RWPE1 (cell line): ENCODE results near the gene SPATA46.

Experiments used
- CTCF ChIA-PET: fragments of 350-600 bp; sonication (Branson Sonifier 250); formaldehyde crosslinking; extraction: SDS; loops from one replicate; lab custom pipeline; 2021; lab: Yijun Ruan, JAX
- POLR2A ChIA-PET: fragments of 400-600 bp; formaldehyde crosslinking; extraction: SDS; loops from one replicate; lab custom pipeline; 2020; ENCODE audit warnings: antibody characterized with exemption; ENCODE audit not compliant: low non-redundant PET; lab: Yijun Ruan, JAX
- DNase-seq: peaks from one replicate; pipeline ENCODE4 v3.0.0; 2012; ENCODE audit warnings: low spot score
- H3K27ac ChIP-seq: fragments of 450-650 bp; 2 replicates; pipeline ENCODE4 v1.5.1; 2017
- TF ChIP-seq, protein P1 (sequence below): fragments of 450-650 bp; conservative IDR thresholded peaks from 2 replicates; pipeline ENCODE4 v1.5.1; 2017; ENCODE audit warnings: low read depth, mild to moderate bottlenecking

The SPATA46 gene

DNA sequence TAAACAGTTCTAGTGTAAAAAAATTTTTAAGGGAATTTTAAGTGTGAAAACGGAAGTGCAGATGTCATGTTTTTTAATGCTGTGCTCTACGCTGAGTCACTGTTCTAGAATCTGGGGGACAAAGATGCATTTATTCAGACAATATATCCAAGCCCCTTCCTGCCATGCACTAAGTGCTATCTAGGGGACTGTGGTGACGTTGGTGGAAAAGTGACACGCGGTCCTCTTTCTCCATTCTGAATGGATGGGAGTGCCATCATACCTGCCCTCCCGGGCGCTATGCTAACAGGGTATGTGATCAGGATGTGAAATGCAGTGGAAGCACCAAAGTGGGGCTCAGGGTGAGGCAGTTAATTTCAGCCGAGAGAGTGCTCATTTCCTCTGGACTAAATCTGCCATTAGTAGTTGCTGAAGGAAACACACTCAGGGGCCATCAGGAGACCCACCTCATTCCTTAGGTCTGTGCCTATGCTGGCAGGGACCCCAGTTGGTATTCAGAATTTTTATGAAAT is 11.5 kb upstream of the SPATA46 start:
- TF ChIP-seq, protein P1, sequence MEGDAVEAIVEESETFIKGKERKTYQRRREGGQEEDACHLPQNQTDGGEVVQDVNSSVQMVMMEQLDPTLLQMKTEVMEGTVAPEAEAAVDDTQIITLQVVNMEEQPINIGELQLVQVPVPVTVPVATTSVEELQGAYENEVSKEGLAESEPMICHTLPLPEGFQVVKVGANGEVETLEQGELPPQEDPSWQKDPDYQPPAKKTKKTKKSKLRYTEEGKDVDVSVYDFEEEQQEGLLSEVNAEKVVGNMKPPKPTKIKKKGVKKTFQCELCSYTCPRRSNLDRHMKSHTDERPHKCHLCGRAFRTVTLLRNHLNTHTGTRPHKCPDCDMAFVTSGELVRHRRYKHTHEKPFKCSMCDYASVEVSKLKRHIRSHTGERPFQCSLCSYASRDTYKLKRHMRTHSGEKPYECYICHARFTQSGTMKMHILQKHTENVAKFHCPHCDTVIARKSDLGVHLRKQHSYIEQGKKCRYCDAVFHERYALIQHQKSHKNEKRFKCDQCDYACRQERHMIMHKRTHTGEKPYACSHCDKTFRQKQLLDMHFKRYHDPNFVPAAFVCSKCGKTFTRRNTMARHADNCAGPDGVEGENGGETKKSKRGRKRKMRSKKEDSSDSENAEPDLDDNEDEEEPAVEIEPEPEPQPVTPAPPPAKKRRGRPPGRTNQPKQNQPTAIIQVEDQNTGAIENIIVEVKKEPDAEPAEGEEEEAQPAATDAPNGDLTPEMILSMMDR = no peak
- DNase-seq = no peak
- POLR2A ChIA-PET = no interaction called here
- H3K27ac ChIP-seq = no peak overlapping the region
- CTCF ChIA-PET = no interaction called here

DNA sequence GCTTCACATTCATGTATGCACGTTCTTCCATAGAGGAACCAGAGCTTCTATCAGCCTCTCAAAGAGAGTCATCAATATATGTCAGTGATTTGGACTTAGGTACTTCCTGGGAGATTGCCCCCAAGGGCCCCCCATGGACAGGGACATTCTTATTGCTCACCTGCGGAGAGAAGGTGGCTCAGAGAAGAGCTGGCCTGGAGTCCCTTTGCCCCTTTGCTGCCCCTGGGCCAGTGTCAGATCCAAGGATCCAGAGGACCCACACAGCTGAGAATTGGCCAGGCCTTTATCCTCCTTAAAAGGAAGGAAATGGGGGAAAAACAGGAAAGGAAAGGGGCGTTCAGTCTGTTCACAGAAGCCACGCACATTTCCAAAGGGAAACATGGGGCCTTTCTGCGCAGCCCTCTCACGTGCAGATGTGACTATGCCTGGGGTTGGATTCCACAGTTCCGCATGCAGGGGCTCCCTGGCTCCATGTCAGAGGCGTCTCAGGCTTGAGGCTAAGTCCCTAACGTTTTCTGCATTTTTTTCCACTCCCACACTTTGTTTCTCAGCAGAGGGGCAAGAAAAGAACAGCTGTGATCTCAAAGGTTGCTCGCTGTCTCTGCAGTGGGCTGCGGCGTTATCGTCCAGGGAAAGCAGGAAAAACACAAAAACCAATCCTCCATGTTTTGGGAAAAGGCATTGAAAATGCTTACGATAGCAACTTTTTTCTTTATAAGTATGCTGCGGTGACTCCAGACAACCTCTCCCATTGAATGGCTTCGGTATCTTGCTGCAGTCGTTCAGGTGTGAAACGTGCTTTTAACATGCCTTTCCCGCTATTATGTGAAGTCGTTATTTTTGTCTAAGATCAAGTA is 10.8 kb upstream of the SPATA46 start:
- no peak for DNase-seq
- ChIA-PET CTCF (no interaction called here), POLR2A (no interaction called here)
- TF ChIP-seq, protein P1 = no peak
- no peak overlapping the region for H3K27ac ChIP-seq

DNA sequence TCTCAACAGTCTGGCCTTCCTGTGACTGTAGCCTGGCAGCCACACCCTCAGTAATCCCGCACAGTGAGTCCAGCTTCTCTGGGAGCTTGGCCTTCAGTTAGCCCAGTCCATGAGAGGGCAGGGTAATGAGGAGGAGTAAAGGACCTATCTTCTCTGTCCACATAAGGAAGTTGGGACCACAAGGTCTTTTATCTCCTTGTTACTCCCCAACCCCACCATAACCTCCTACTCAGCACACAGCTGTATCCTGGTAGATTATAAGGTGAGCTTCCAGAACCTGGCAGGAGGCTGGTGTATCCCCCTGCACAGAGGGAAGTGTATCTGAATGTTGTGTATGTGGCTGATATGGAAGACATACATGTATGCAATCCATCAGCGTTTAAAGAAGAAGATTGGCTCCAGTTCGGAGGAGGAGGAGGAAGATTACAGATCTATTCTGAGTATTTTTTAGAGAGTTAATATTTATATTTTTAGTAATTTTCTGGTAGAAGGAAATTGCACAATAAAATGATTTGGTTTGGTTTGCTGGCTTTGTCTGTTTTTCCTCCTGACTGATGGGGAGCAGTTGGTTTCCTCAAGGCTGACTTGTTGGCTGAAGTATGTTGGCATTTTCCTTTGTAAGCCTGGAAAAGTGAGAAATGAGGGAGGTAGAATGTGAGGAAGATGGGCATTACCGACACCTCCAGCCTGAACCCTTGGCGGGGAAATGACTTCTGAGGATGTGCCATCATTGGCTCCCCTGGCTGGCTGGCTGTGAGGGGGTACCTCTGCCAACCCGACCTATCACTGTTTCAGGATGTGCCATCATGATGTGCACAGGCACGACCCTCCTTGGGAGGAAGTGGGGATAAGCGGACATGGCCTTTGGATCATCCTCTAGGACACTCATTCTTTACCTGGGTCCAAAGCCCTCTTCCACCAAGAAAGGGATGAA is 9.9 kb upstream of the SPATA46 start:
- TF ChIP-seq, protein P1 = no peak
- H3K27ac ChIP-seq = no peak overlapping the region
- DNase-seq = no peak
- ChIA-PET CTCF (no interaction called here), POLR2A (no interaction called here)

DNA sequence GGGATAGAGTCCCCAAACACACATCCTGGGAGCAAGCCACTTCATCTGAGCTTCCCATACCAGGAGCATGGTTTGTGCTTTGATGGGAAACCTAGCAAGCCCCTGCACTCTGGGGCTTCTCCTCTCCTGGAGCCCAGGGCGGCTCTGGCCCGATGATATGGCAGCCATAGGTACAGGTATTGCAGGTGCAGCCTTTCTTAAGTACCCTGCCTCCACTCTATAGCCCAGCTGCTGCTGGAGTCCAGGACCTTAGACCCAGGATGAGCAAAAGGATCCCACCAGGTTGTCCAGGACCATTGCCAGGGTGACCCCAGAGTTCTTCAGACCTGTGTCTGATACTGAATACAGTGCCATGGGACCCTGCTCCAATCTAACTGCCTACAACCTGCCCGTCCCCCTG is 9.0 kb upstream of the SPATA46 start:
- TF ChIP-seq, protein P1 = no peak

DNA sequence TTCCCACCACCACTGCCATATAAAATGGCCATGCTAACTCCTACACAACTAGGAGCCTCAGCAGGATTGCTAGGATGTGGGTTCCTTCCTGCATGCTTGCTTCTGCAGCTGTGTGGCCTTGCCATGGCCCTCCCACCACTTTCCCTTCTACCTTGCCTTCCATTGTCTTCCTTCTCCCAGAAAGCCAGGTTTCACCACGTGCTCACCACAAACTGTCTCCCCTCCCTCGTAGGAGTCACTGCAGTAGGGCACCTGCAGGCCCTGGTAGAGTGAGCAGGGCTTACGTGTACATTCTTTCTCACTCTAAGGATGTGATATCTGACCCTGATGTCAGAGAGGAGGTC is 8.6 kb upstream of the SPATA46 start:
- POLR2A ChIA-PET = no interaction called here
- CTCF ChIA-PET = no interaction called here
- no peak for DNase-seq
- TF ChIP-seq, protein P1 = no peak
- no peak overlapping the region for H3K27ac ChIP-seq

More for the DNA sequence above, 9.0 kb upstream of the SPATA46 start:
- no peak overlapping the region for H3K27ac ChIP-seq
- no peak for DNase-seq
- POLR2A ChIA-PET = no interaction called here
- CTCF ChIA-PET = no interaction called here

DNA sequence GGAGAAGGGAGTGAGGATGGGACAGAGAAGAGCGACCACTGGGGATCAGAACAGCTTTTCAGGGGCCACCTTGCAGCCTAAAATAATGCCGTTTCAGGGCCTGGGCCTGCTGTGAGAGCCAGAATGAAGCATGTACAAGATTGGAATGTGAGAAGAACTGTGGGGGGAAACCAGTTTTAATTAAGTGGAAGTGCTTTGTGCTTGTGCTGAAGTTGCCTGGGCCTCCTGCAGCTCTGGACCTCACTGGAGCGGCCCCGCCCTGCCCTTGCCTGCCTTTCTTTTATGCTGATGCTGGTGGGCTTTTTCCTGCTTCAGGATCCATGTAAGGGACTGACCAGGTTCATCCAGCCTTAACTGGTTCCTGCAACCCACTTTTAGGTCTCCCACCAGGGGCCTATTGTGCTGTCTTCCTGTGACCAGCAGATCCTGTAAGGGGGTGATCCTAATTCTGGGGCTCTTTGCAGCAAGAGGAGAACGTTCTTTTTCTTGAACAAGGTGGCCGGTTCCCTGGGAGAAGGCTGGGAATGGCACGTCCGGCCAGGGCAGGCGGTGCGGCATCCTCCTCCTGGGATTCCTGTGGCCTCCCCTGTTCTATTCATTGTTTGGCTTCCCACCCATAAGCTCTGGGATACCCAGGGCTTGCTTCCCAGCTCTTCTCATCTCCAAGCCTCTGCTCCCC is 8.1 kb upstream of the SPATA46 start:
- ChIA-PET POLR2A (no interaction called here), CTCF (no interaction called here)
- TF ChIP-seq, protein P1 = no peak
- no peak for DNase-seq
- no peak overlapping the region for H3K27ac ChIP-seq
